IMR-90 (cell line): ENCODE results near the gene STUB1. TPM values are rescaled to one million over a fixed set of nuclear protein-coding genes. Genes with fewer than 3 reads are reported as not detected.

ENCODE experiments used
- ATAC-seq: fragments of 200-7000 bp; cut with Tn5 transposase; 2 replicates; pipeline ENCODE4 v1.9.1; 2020; ENCODE audit warnings: low read depth, mild to moderate bottlenecking, moderate library complexity
- BruUV-seq: library from RNA; stranded (reverse); fragments of 400-500 nt; replicated peaks from 2 replicates; lab custom pipeline; 2021; lab: Mats Ljungman, UMichigan
- CTCF ChIA-PET: fragments of 300-600 bp; formaldehyde crosslinking; extraction: SDS; loops from one replicate; lab custom pipeline; 2021; ENCODE audit warnings: antibody characterized with exemption; lab: Yijun Ruan, JAX
- POLR2A ChIA-PET: fragments of 300-600 bp; sonication (Branson Sonifier 250); formaldehyde crosslinking; loops from one replicate; lab custom pipeline; 2022; ENCODE audit warnings: antibody characterized with exemption; ENCODE audit not compliant: unreplicated experiment; lab: Charles Lee
- DNase-seq: peaks from one replicate; pipeline ENCODE4 v3.0.0; 2013
- H2AFZ ChIP-seq: replicated peaks from 2 replicates; pipeline ENCODE3; 2013; ENCODE audit warnings: low read length, mild to moderate bottlenecking; ENCODE audit not compliant: poor library complexity
- H2AK5ac ChIP-seq: 2 replicates; pipeline ENCODE4 v1.6.1; 2013; ENCODE audit warnings: low read depth, low read length, inconsistent platforms
- H2AK9ac ChIP-seq: replicated peaks from 2 replicates; pipeline ENCODE3; 2013; ENCODE audit warnings: mild to moderate bottlenecking, low read depth, low read length, moderate library complexity; ENCODE audit not compliant: poor library complexity
- H2BK120ac ChIP-seq: 2 replicates; pipeline ENCODE4 v1.6.1; 2013; ENCODE audit warnings: low read depth, low read length, inconsistent platforms
- H2BK15ac ChIP-seq: 3 replicates; pipeline ENCODE4 v1.6.1; 2013; ENCODE audit warnings: low read depth, low read length, inconsistent platforms
- H2BK20ac ChIP-seq: 2 replicates; pipeline ENCODE4 v1.6.1; 2013; ENCODE audit warnings: low read depth, mild to moderate bottlenecking, inconsistent platforms, low read length, moderate library complexity
- H2BK5ac ChIP-seq: 2 replicates; pipeline ENCODE4 v1.6.1; 2013; ENCODE audit warnings: mild to moderate bottlenecking, low read depth, low read length, inconsistent platforms; ENCODE audit not compliant: poor library complexity, severe bottlenecking
- H3K14ac ChIP-seq: replicated peaks from 2 replicates; pipeline ENCODE4 v1.6.1; 2013; ENCODE audit warnings: low read depth, low read length, inconsistent platforms
- H3K18ac ChIP-seq: 2 replicates; pipeline ENCODE4 v1.6.1; 2013; ENCODE audit warnings: low read depth, low read length, control low read depth
- H3K23ac ChIP-seq: 2 replicates; pipeline ENCODE4 v1.6.1; 2013; ENCODE audit warnings: low read depth, low read length, inconsistent platforms
- H3K27ac ChIP-seq: 2 replicates; pipeline ENCODE4 v1.5.1; 2013; ENCODE audit warnings: mild to moderate bottlenecking, control low read depth, low read length; ENCODE audit not compliant: insufficient read depth
- H3K27me3 ChIP-seq: 2 replicates; pipeline ENCODE4 v1.6.1; 2013; ENCODE audit warnings: low read length; ENCODE audit not compliant: control insufficient read depth, insufficient read depth
- H3K36me3 ChIP-seq: 2 replicates; pipeline ENCODE4 v1.6.1; 2013; ENCODE audit warnings: low read length, mixed read lengths; ENCODE audit not compliant: control insufficient read depth, insufficient read depth
- H3K4ac ChIP-seq: 2 replicates; pipeline ENCODE4 v1.6.1; 2013; ENCODE audit warnings: low read depth, low read length, inconsistent platforms
- H3K4me1 ChIP-seq: 2 replicates; pipeline ENCODE4 v1.6.1; 2013; ENCODE audit warnings: low read length, mixed read lengths; ENCODE audit not compliant: control insufficient read depth, insufficient read depth
- H3K4me2 ChIP-seq: 2 replicates; pipeline ENCODE4 v1.6.1; 2013; ENCODE audit warnings: low read depth, mild to moderate bottlenecking, control low read depth, low read length, moderate library complexity
- H3K4me3 ChIP-seq: 2 replicates; pipeline ENCODE4 v1.5.1; 2013; ENCODE audit warnings: low read depth, mild to moderate bottlenecking, control low read depth, low read length, moderate library complexity; ENCODE audit not compliant: insufficient read depth
- H3K56ac ChIP-seq: 2 replicates; pipeline ENCODE4 v1.6.1; 2013; ENCODE audit warnings: low read length, inconsistent platforms; ENCODE audit not compliant: insufficient read depth; ENCODE audit errors: extremely low read depth
- H3K79me1 ChIP-seq, 2 experiments: 2 replicates each; pipeline ENCODE4 v1.6.1; 2013; ENCODE audit warnings: low read length in 2 of 2, inconsistent platforms in 1 of 2, low read depth in 1 of 2
- H3K9ac ChIP-seq: 2 replicates; pipeline ENCODE4 v1.6.1; 2013; ENCODE audit warnings: low read depth, low read length, control low read depth
- H3K9me1 ChIP-seq: 2 replicates; pipeline ENCODE4 v1.6.1; 2013; ENCODE audit warnings: low read length, inconsistent platforms; ENCODE audit not compliant: insufficient read depth
- H3K9me3 ChIP-seq: 2 replicates; pipeline ENCODE4 v1.6.1; 2013; ENCODE audit warnings: low read length; ENCODE audit not compliant: control insufficient read depth, insufficient read depth
- H4K20me1 ChIP-seq: 2 replicates; pipeline ENCODE4 v1.6.1; 2013; ENCODE audit warnings: low read length, inconsistent platforms; ENCODE audit not compliant: insufficient read depth
- H4K5ac ChIP-seq: 2 replicates; pipeline ENCODE4 v1.6.1; 2013; ENCODE audit warnings: mild to moderate bottlenecking, low read depth, low read length, control low read depth
- H4K8ac ChIP-seq, 2 experiments: 2 replicates each; pipeline ENCODE4 v1.6.1; 2013; ENCODE audit warnings: low read depth in 2 of 2, low read length in 2 of 2, control low read depth in 1 of 2, inconsistent platforms in 1 of 2
- H4K91ac ChIP-seq: 2 replicates; pipeline ENCODE4 v1.6.1; 2013; ENCODE audit warnings: low read depth, low read length, inconsistent platforms; ENCODE audit not compliant: insufficient read depth
- BHLHE40 ChIP-seq: fragments of 150-350 bp; IDR thresholded peaks from 2 replicates; pipeline ENCODE4 v1.6.1; 2016; ENCODE audit warnings: mild to moderate bottlenecking, low read depth, low read length
- CEBPB ChIP-seq: IDR thresholded peaks from 2 replicates; pipeline ENCODE4 v1.6.1; 2012; ENCODE audit warnings: low read depth, low read length, improper control_type of control experiment
- CHD1 ChIP-seq: IDR thresholded peaks from 2 replicates; pipeline ENCODE4 v1.6.1; 2012; ENCODE audit warnings: low read depth, low read length, improper control_type of control experiment
- FOS ChIP-seq: fragments of 150-350 bp; IDR thresholded peaks from 2 replicates; pipeline ENCODE4 v1.6.1; 2016; ENCODE audit warnings: low read depth, low read length
- MAFK ChIP-seq: IDR thresholded peaks from 2 replicates; pipeline ENCODE4 v1.6.1; 2012; ENCODE audit warnings: low read depth, low read length, improper control_type of control experiment
- MAZ ChIP-seq: IDR thresholded peaks from 2 replicates; pipeline ENCODE4 v1.6.1; 2012; ENCODE audit warnings: low read depth, mild to moderate bottlenecking, low read length, improper control_type of control experiment, moderate library complexity, borderline replicate concordance
- MXI1 ChIP-seq: IDR thresholded peaks from 2 replicates; pipeline ENCODE4 v1.6.1; 2012; ENCODE audit warnings: low read depth, mild to moderate bottlenecking, low read length, moderate library complexity, borderline replicate concordance
- NFE2L2 ChIP-seq: fragments of 150-350 bp; IDR thresholded peaks from 2 replicates; pipeline ENCODE4 v1.6.1; 2016; ENCODE audit warnings: low read depth, mild to moderate bottlenecking, low read length
- POLR2A ChIP-seq: IDR thresholded peaks from 2 replicates; pipeline ENCODE4 v1.6.1; 2012; ENCODE audit warnings: mild to moderate bottlenecking, low read depth, low read length
- RAD21 ChIP-seq: IDR thresholded peaks from 2 replicates; pipeline ENCODE4 v1.6.1; 2012; ENCODE audit warnings: low read length, improper control_type of control experiment
- RCOR1 ChIP-seq: IDR thresholded peaks from 2 replicates; pipeline ENCODE4 v1.6.1; 2012; ENCODE audit warnings: mild to moderate bottlenecking, low read length, improper control_type of control experiment; ENCODE audit not compliant: insufficient replicate concordance
- RFX5 ChIP-seq: IDR thresholded peaks from 2 replicates; pipeline ENCODE4 v1.8.0; 2012; ENCODE audit warnings: low read depth, mild to moderate bottlenecking, low read length, moderate library complexity
- SMC3 ChIP-seq: fragments of 150-350 bp; IDR thresholded peaks from 2 replicates; pipeline ENCODE4 v1.6.1; 2016; ENCODE audit warnings: low read depth, mild to moderate bottlenecking, antibody characterized with exemption, low read length, moderate library complexity
- WGBS, 2 experiments: methylation state at CpG; one replicate each; pipeline versions ENCODE4 v1.1.5 to v1.1.7; 2013; ENCODE audit warnings: missing lambda C conversion rate in 2 of 2; ENCODE audit not compliant: insufficient read length in 1 of 2; ENCODE audit errors: extremely low coverage in 2 of 2; 5-methylcytosine and 5-hydroxymethylcytosine counted together
- dilution Hi-C: fragments of 300-500 bp; cut with HindIII; formaldehyde crosslinking; loops from one replicate; pipeline ENCODE4 v1.14.3; 2018; ENCODE audit warnings: low sequenced_read_pairs; ENCODE audit not compliant: unreplicated experiment
- in situ Hi-C: fragments of 300-500 bp; cut with MboI; formaldehyde crosslinking; loops from 3 replicates; pipeline ENCODE4 v1.14.3; 2019; ENCODE audit warnings: low sequenced_read_pairs, inconsistent platforms, mixed read lengths
- intact Hi-C: fragments of 100-400 bp; cut with micrococcal nuclease; formaldehyde crosslinking; loops from 2 replicates; pipeline ENCODE4 v1.10.0; 2022
- polyA plus RNA-seq, 3 experiments: library from polyadenylated mRNA; depleted of rRNA; stranded (reverse); fragments of >200 nt; gene quantifications; 2 replicates each; pipeline ENCODE4 v1.2.3, GENCODE V29; 2012; ENCODE audit warnings: low replicate concordance in 1 of 3
- total RNA-seq: library from RNA; depleted of rRNA; stranded (reverse); fragments of >200 nt; gene quantifications from 2 replicates; pipeline ENCODE4 v1.2.3, GENCODE V29; 2012
- TF ChIP-seq, protein P1 (sequence below): fragments of 150-350 bp; IDR thresholded peaks from 2 replicates; pipeline ENCODE4 v1.6.1; 2016; ENCODE audit warnings: low read depth, mild to moderate bottlenecking, low read length, moderate library complexity, borderline replicate concordance
- TF ChIP-seq, protein P2 (sequence below): conservative IDR thresholded peaks from 2 replicates; pipeline ENCODE4 v1.5.1; 2012; ENCODE audit warnings: mild to moderate bottlenecking, low read depth, low read length, improper control_type of control experiment
- TF ChIP-seq, protein P3 (sequence below): fragments of 150-350 bp; IDR thresholded peaks from 2 replicates; pipeline ENCODE4 v1.6.1; 2017; ENCODE audit warnings: mild to moderate bottlenecking, antibody characterized with exemption, low read length, low read depth

The STUB1 gene
- total and polyA plus RNA-seq, 2 of the 4 experiments (the other 2 are of a cell fraction): 183 to 186 TPM

DNA sequence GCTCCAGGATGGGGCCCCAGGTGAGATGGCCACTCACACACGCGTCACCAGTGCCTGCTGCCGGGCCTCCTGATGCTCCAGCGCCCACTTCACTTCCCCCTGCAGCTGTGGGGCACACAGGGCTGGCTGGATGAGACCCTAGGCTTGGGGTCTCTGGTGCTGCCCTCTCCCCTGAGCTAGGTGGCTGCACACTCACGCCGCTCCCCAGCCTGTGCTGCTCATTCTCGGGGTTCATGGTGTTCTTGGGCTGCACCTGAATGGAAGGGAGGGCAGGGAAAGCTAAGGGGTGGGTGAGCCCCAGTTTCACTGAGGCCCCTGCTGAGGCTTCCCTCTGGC lies 44.8 kb downstream of the STUB1 start:
- in situ Hi-C loops: no loop called here
- no peak overlapping the region for H3K18ac ChIP-seq
- H3K4me2 ChIP-seq: no peak overlapping the region
- dilution Hi-C loops: no loop called here
- no peaks in the 10 kb centered on the region for H3K9me3 ChIP-seq
- no peak overlapping the region for H3K27ac ChIP-seq
- peaks cover 2% of the 10 kb centered on the region; the same call in 1 of the 2 replicates for H3K9me1 ChIP-seq
- no peak overlapping the region for H3K56ac ChIP-seq
- no peak overlapping the region for H3K4ac ChIP-seq
- no peak overlapping the region for H4K8ac ChIP-seq
- H3K79me1 ChIP-seq: peaks cover 0 to 5% of the 10 kb centered on the region in 2 experiments; a peak in 1 of 4 replicates
- CTCF ChIA-PET: no interaction called here
- no peak overlapping the region for H3K23ac ChIP-seq
- H4K20me1 ChIP-seq: peaks cover 4% of the 10 kb centered on the region
- no peak overlapping the region for H3K14ac ChIP-seq
- POLR2A ChIA-PET: no interaction called here
- H2AFZ ChIP-seq: peak overlapping the region; percentile 11
- H3K4me1 ChIP-seq: peaks cover 14% of the 10 kb centered on the region
- no peak for TF ChIP-seq RFX5
- TF ChIP-seq MAZ: no peak
- TF ChIP-seq POLR2A: no peak
- no peak for TF ChIP-seq NFE2L2
- no peak for TF ChIP-seq RAD21
- TF ChIP-seq, protein P1, sequence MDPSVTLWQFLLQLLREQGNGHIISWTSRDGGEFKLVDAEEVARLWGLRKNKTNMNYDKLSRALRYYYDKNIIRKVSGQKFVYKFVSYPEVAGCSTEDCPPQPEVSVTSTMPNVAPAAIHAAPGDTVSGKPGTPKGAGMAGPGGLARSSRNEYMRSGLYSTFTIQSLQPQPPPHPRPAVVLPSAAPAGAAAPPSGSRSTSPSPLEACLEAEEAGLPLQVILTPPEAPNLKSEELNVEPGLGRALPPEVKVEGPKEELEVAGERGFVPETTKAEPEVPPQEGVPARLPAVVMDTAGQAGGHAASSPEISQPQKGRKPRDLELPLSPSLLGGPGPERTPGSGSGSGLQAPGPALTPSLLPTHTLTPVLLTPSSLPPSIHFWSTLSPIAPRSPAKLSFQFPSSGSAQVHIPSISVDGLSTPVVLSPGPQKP: no peak
- TF ChIP-seq BHLHE40: no peak
- no peak for TF ChIP-seq MAFK
- TF ChIP-seq CHD1: no peak
- TF ChIP-seq, protein P2, sequence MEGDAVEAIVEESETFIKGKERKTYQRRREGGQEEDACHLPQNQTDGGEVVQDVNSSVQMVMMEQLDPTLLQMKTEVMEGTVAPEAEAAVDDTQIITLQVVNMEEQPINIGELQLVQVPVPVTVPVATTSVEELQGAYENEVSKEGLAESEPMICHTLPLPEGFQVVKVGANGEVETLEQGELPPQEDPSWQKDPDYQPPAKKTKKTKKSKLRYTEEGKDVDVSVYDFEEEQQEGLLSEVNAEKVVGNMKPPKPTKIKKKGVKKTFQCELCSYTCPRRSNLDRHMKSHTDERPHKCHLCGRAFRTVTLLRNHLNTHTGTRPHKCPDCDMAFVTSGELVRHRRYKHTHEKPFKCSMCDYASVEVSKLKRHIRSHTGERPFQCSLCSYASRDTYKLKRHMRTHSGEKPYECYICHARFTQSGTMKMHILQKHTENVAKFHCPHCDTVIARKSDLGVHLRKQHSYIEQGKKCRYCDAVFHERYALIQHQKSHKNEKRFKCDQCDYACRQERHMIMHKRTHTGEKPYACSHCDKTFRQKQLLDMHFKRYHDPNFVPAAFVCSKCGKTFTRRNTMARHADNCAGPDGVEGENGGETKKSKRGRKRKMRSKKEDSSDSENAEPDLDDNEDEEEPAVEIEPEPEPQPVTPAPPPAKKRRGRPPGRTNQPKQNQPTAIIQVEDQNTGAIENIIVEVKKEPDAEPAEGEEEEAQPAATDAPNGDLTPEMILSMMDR: no peak
- TF ChIP-seq, protein P3, sequence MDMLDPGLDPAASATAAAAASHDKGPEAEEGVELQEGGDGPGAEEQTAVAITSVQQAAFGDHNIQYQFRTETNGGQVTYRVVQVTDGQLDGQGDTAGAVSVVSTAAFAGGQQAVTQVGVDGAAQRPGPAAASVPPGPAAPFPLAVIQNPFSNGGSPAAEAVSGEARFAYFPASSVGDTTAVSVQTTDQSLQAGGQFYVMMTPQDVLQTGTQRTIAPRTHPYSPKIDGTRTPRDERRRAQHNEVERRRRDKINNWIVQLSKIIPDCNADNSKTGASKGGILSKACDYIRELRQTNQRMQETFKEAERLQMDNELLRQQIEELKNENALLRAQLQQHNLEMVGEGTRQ: no peak
- no peak for TF ChIP-seq FOS
- TF ChIP-seq SMC3: no peak
- no peak for TF ChIP-seq CEBPB
- TF ChIP-seq RCOR1: no peak
- no peak for TF ChIP-seq MXI1
- ATAC-seq (no peak), DNase-seq (no peak)
- H2AK5ac ChIP-seq: no peak overlapping the region
- no peaks in the 10 kb centered on the region for H3K27me3 ChIP-seq
- no peak overlapping the region for H2BK15ac ChIP-seq
- intact Hi-C loops: loop anchor here (5.0 kb wide), 1 partner anchor 62 kb away; the partner anchor contains the start of genes CHTF18 and RPUSD1
- H2BK20ac ChIP-seq: no peak overlapping the region
- H4K5ac ChIP-seq: no peak overlapping the region
- H3K36me3 ChIP-seq: peaks cover 1% of the 10 kb centered on the region; the same call in 1 of the 2 replicates
- H3K4me3 ChIP-seq: no peak overlapping the region
- no peak overlapping the region for H2AK9ac ChIP-seq
- H2BK5ac ChIP-seq: no peak overlapping the region
- H3K9ac ChIP-seq: no peak overlapping the region
- WGBS, 2 experiments: no CpG with 5 or more reads among the region's 7 CpGs
- BruUV-seq: no TSS peak
- H2BK120ac ChIP-seq: no peak overlapping the region
- no peak overlapping the region for H4K91ac ChIP-seq
